ENCODE results near the gene FGF1.

FGF1 gene

GRCh38 chr5:142698447-142699183, 12.7 kb upstream of the FGF1 start:
- in situ Hi-C loops (cut with MboI; ENCODE audit: low sequenced_read_pairs), result loop anchor here (10.0 to 25.0 kb wide), 3 partner anchors 94 to 711 kb away; no protein-coding TSS in a partner anchor

DNA sequence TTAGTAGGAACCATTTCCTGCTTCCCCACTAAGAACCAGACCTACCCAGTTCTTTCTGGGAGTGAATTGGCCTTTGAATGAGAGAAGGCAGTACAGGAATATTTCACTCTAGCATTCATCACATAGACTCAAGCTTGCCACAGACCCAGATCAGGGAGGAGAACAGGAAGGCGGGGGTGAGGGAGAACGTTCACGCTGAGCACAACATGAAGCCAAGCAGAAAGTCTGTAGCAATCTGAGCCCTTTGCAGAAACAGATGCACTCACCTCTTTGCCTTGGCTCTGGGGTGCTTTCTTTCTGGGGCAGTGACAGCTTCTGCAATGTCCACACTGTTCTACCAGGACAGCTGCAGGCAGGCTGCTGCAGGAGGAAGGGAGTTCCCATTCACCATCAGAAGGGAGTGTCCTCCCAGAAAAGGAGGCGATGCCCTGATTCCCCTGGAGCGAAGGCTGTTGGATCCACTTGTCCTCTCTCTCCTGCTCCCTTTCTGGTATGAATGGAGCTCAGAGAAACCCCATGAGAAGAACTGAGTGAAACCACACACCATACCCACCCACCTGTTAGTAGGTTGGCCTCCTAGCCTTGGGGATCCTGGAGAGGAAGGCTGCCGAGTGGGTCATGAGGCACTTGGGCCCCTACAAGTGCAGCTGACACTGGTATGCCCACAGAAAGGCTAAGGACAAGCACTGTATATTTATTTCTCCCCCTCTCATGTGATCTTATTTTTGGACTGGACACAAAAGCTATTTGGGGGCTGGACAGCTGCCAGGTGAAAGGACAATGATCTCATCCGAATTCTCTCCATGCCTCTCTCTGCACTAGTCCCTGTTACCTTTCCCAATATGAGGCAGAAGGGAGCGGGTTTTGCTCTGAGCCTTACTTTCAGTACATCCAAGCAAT, 11.7 kb upstream of the FGF1 start:
- in situ Hi-C loops (cut with MboI; ENCODE audit: low sequenced_read_pairs), result loop anchor here (10.0 to 25.0 kb wide), 3 partner anchors 93 to 710 kb away; no protein-coding TSS in a partner anchor

GRCh38 chr5:142696379-142696778, 10.5 kb upstream of the FGF1 start:
- in situ Hi-C loops (cut with MboI; ENCODE audit: low sequenced_read_pairs), result loop anchor here (10.0 to 25.0 kb wide), 3 partner anchors 92 to 709 kb away; no protein-coding TSS in a partner anchor

- in situ Hi-C loops (cut with MboI; ENCODE audit: low sequenced_read_pairs), result loop anchor here (10.0 to 25.0 kb wide), 3 partner anchors 89 to 707 kb away; no protein-coding TSS in a partner anchor
Measured at GRCh38 chr5:142694092-142694856, 8.4 kb upstream of the FGF1 start.

- in situ Hi-C loops (cut with MboI; ENCODE audit: low sequenced_read_pairs), result loop anchor here (10.0 to 25.0 kb wide), 3 partner anchors 88 to 705 kb away; no protein-coding TSS in a partner anchor
Measured at GRCh38 chr5:142692321-142692894, 6.5 kb upstream of the FGF1 start.

DNA sequence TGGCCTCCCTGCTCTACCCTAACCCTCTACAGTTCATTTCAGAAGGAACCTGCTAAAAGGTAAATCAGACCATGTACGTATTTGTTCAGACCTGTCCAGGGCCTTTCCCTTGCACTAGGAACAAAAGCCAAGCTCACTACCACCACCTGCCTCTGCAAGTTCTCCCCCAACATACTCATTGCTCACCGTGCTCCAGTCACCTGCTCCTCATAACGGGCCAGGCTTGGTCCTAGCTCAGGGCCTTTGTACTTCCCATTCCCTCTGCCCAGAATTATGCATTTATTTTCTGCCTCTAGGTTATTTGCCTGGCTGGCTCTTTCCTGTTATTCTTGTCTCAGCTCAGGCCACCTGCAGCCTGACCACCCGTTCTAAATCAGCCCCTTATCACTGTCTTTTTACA, 4.8 kb upstream of the FGF1 start:
- in situ Hi-C loops (cut with MboI; ENCODE audit: low sequenced_read_pairs), result loop anchor here (10.0 to 25.0 kb wide), 3 partner anchors 86 to 703 kb away; no protein-coding TSS in a partner anchor

- in situ Hi-C loops (cut with MboI; ENCODE audit: low sequenced_read_pairs), result loop anchor here (25.0 kb wide), 2 partner anchors 527 to 702 kb away; no protein-coding TSS in a partner anchor
Measured at GRCh38 chr5:142689081-142689480, 3.2 kb upstream of the FGF1 start.

- in situ Hi-C loops (cut with MboI; ENCODE audit: low sequenced_read_pairs), result loop anchor here (25.0 kb wide), 2 partner anchors 526 to 701 kb away; no protein-coding TSS in a partner anchor
Measured at GRCh38 chr5:142688281-142688989, 2.5 kb upstream of the FGF1 start.

- in situ Hi-C loops (cut with MboI; ENCODE audit: low sequenced_read_pairs), result loop anchor here (25.0 kb wide), 2 partner anchors 525 to 700 kb away; no protein-coding TSS in a partner anchor
Measured at GRCh38 chr5:142686968-142687367, 1.1 kb upstream of the FGF1 start.

DNA sequence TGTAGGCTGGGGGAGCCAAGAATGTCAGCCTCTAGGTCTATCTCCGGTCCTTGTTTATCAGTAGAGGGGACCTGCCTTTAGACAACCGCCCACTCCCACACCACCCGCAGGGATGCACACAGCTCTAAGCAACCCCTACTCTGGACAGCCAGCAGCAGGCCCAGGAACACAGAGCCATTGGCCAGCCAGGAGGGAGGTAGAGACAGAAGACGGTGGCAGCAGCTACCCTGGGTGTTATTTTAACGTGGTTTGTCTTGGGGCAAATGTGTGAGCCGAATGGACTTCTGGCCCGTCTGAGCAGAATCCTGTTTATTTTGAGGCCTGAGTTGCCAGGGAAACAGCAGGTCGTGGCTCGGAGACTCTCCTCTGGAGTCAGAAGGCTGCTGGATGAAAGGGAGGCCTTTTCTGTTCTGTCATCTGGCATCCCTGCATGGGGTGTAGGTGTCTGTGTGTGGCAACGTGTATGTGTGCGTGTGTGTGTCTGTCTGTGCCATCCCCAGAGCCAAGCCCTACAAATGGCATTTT, 382 bp upstream of the FGF1 start:
- in situ Hi-C loops (cut with MboI; ENCODE audit: low sequenced_read_pairs), result loop anchor here (25.0 kb wide), 2 partner anchors 524 to 699 kb away; no protein-coding TSS in a partner anchor

GRCh38 chr5:142684508-142685041, 1.3 kb downstream of the FGF1 start:
- in situ Hi-C loops (cut with MboI; ENCODE audit: low sequenced_read_pairs), result loop anchor here (25.0 kb wide), 2 partner anchors 522 to 697 kb away; no protein-coding TSS in a partner anchor

- in situ Hi-C loops (cut with MboI; ENCODE audit: low sequenced_read_pairs), result loop anchor here (25.0 kb wide), 2 partner anchors 522 to 697 kb away; no protein-coding TSS in a partner anchor
Measured at GRCh38 chr5:142683881-142684505, 1.9 kb downstream of the FGF1 start.

- in situ Hi-C loops (cut with MboI; ENCODE audit: low sequenced_read_pairs), result loop anchor here (25.0 kb wide), 2 partner anchors 521 to 696 kb away; no protein-coding TSS in a partner anchor
Measured at GRCh38 chr5:142683116-142683515, 2.8 kb downstream of the FGF1 start.

- in situ Hi-C loops (cut with MboI; ENCODE audit: low sequenced_read_pairs), result loop anchor here (25.0 kb wide), 2 partner anchors 518 to 693 kb away; no protein-coding TSS in a partner anchor
Measured at GRCh38 chr5:142680605-142681259, 5.2 kb downstream of the FGF1 start.

GRCh38 chr5:142679744-142680143, 6.1 kb downstream of the FGF1 start:
- in situ Hi-C loops (cut with MboI; ENCODE audit: low sequenced_read_pairs), result loop anchor here (25.0 kb wide), 2 partner anchors 517 to 692 kb away; no protein-coding TSS in a partner anchor

GRCh38 chr5:142678529-142678928, 7.4 kb downstream of the FGF1 start:
- in situ Hi-C loops (cut with MboI; ENCODE audit: low sequenced_read_pairs), result loop anchor here (25.0 kb wide), 2 partner anchors 516 to 691 kb away; no protein-coding TSS in a partner anchor

DNA sequence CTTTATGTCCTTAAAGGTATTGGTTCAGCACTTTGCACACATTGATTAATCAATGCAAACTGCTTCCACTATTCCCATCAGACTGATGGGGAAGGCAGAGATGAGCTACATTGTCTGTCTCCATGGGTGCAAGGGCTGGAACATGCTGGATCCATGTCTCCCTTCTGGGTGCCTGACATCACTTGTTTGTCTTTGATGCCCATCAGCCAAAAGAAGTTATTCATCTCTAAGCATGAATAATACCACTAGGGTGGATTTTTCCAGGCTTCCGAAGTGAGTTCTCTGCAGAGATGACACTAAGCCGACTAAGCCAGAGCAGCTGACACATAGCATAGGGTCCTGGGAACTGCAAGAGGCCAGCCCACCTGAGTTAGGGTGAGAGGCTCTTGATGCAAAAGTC, 8.7 kb downstream of the FGF1 start:
- in situ Hi-C loops (cut with MboI; ENCODE audit: low sequenced_read_pairs), result loop anchor here (25.0 kb wide), 2 partner anchors 515 to 690 kb away; no protein-coding TSS in a partner anchor

All from HL-60/S4 (cell line).